ENCODE measurements around the gene UNC50. TPM values are rescaled to one million over a fixed set of nuclear protein-coding genes. Genes with fewer than 3 reads are reported as not detected.
"Not testable (repeated sequence)": the region's sequence is repeated elsewhere in the genome, so short reads cannot be mapped to it uniquely, and the experiment has no call there.

UNC50 gene
- total RNA-seq, 1 donor from 2014 or later: 34.4 TPM

- Histone ChIP-seq H3K27me3 (no peaks in the 10 kb centered on the region), H3K9me3 (no peaks in the 10 kb centered on the region), H3K27ac (no peak overlapping the region), H3K4me3 (no peak overlapping the region), H3K36me3 (peaks cover 10 to 36% of the 10 kb centered on the region in 2 donors), H3K4me1 (no peaks in the 10 kb centered on the region)
- intact Hi-C loops (cut with DNase I): no loop called here
- no peak for TF ChIP-seq CTCF (IDR thresholded peaks at IDR 0.05)
- DNase-seq (ENCODE audit: low spot score in 2 of 2): no peak
Observed at GRCh38 chr2:98592565-98592964, 15.8 kb upstream of the UNC50 start.

- H3K4me1 ChIP-seq; H3K9me3 ChIP-seq; H3K4me3 ChIP-seq; H3K27me3 ChIP-seq; intact Hi-C loops (cut with DNase I); H3K27ac ChIP-seq; DNase-seq (ENCODE audit: low spot score in 2 of 2): not testable (repeated sequence)
- peaks cover 10 to 46% of the 10 kb centered on the region in 2 donors for H3K36me3 ChIP-seq
Observed at GRCh38 chr2:98594665-98595064, 13.7 kb upstream of the UNC50 start.

- peaks cover 16 to 63% of the 10 kb centered on the region in 2 donors for H3K36me3 ChIP-seq
- no peak overlapping the region for H3K27ac ChIP-seq
Observed at GRCh38 chr2:98598781-98599428, 9.5 kb upstream of the UNC50 start.

GRCh38 chr2:98601532-98602132, 6.8 kb upstream of the UNC50 start:
- H3K9me3 ChIP-seq: no peaks in the 10 kb centered on the region
- TF ChIP-seq CTCF (IDR thresholded peaks at IDR 0.05): peak in 2 of 3 experiments; percentile 22 to 37
- DNase-seq (ENCODE audit: low spot score in 2 of 2): no peak
- H3K36me3 ChIP-seq: peaks cover 16 to 63% of the 10 kb centered on the region in 2 donors
- H3K4me3 ChIP-seq: no peak overlapping the region
- peaks cover 0 to 7% of the 10 kb centered on the region in 2 donors for H3K4me1 ChIP-seq
- no peak overlapping the region for H3K27ac ChIP-seq
- intact Hi-C loops (cut with DNase I): loop anchor here (10.0 kb wide), 1 partner anchor 553 kb away; the partner anchor contains the start of genes LIPT1 and TSGA10
- H3K27me3 ChIP-seq: no peaks in the 10 kb centered on the region

More at GRCh38 chr2:98598781-98599428, 9.5 kb upstream of the UNC50 start:
- H3K4me1 ChIP-seq: no peaks in the 10 kb centered on the region
- no peaks in the 10 kb centered on the region for H3K9me3 ChIP-seq
- no peaks in the 10 kb centered on the region for H3K27me3 ChIP-seq
- no peak for DNase-seq (ENCODE audit: low spot score in 2 of 2)
- H3K4me3 ChIP-seq: no peak overlapping the region
- no peak for TF ChIP-seq CTCF (IDR thresholded peaks at IDR 0.05)
- intact Hi-C loops (cut with DNase I): no loop called here

GRCh38 chr2:98604547-98604946, 3.8 kb upstream of the UNC50 start:
- no peak for TF ChIP-seq CTCF (IDR thresholded peaks at IDR 0.05)
- Histone ChIP-seq H3K4me1 (peaks cover 8 to 17% of the 10 kb centered on the region in 2 donors), H3K36me3 (peaks cover 16 to 38% of the 10 kb centered on the region in 2 donors), H3K9me3 (no peaks in the 10 kb centered on the region), H3K4me3 (no peak overlapping the region), H3K27me3 (no peaks in the 10 kb centered on the region), H3K27ac (no peak overlapping the region)
- no peak for DNase-seq (ENCODE audit: low spot score in 2 of 2)
- intact Hi-C loops (cut with DNase I): loop anchor here (10.0 kb wide), 1 partner anchor 550 kb away; the partner anchor contains the start of genes LIPT1 and TSGA10

- Histone ChIP-seq H3K9me3 (no peaks in the 10 kb centered on the region), H3K36me3 (peaks cover 12 to 33% of the 10 kb centered on the region in 2 donors), H3K27me3 (no peaks in the 10 kb centered on the region), H3K4me1 (peaks cover 14 to 21% of the 10 kb centered on the region in 2 donors), H3K4me3 (no peak overlapping the region), H3K27ac (no peak overlapping the region)
- no peak for TF ChIP-seq CTCF (IDR thresholded peaks at IDR 0.05)
- DNase-seq (ENCODE audit: low spot score in 2 of 2): no peak
- intact Hi-C loops (cut with DNase I): loop anchor here (5.0 to 10.0 kb wide), 2 partner anchors 550 to 732 kb away; partner anchors contain the start of genes EIF5B, LIPT1, TSGA10 and TXNDC9
Observed at GRCh38 chr2:98605076-98605475, 3.3 kb upstream of the UNC50 start.
